GM21447 (cell line): ENCODE results near the gene PRX.
"Not testable (repeated sequence)": the region's sequence is repeated elsewhere in the genome, so short reads cannot be mapped to it uniquely, and the experiment has no call there.

Experiments
- ATAC-seq: cut with Tn5 transposase; IDR thresholded peaks from one replicate; pipeline ENCODE4 v1.9.1; 2021; ENCODE audit not compliant: unreplicated experiment

Gene PRX

GRCh38 chr19:40392894-40393517, 20.2 kb downstream of the PRX start:
- no peak for ATAC-seq

- no peak for ATAC-seq
These were observed 21.1 kb downstream of the PRX start for GRCh38 chr19:40392123-40392522.

GRCh38 chr19:40390084-40390742, 23.0 kb downstream of the PRX start, which contains the start of gene HIPK4:
Gene HIPK4 (minus strand): TSS chr19:40390181. CDS start chr19:40389902, 279 bp downstream.
- no peak for ATAC-seq

- ATAC-seq: no peak
These were observed 23.6 kb downstream of the PRX start for GRCh38 chr19:40389404-40390083.

- ATAC-seq: no peak
These were observed 24.7 kb downstream of the PRX start for GRCh38 chr19:40388481-40388880.

GRCh38 chr19:40387155-40387554, 26.0 kb downstream of the PRX start:
- ATAC-seq: no peak

GRCh38 chr19:40383668-40384248, 29.4 kb downstream of the PRX start:
- no peak for ATAC-seq

GRCh38 chr19:40381321-40381720, 31.9 kb downstream of the PRX start:
- no peak for ATAC-seq

GRCh38 chr19:40380199-40381037, 32.8 kb downstream of the PRX start:
- ATAC-seq: no peak

- ATAC-seq: no peak
These were observed 33.6 kb downstream of the PRX start for GRCh38 chr19:40379446-40380198.

GRCh38 chr19:40378509-40378908, 34.7 kb downstream of the PRX start:
- ATAC-seq: no peak

- ATAC-seq: no peak
These were observed 35.2 kb downstream of the PRX start for GRCh38 chr19:40377876-40378385.

- no peak for ATAC-seq
These were observed 36.8 kb downstream of the PRX start for GRCh38 chr19:40376286-40376862.

- ATAC-seq: no peak
These were observed 39.1 kb downstream of the PRX start for GRCh38 chr19:40374084-40374483.

- no peak for ATAC-seq
These were observed 41.4 kb downstream of the PRX start for GRCh38 chr19:40371802-40372122.

GRCh38 chr19:40370997-40371801, 42.0 kb downstream of the PRX start:
- ATAC-seq: no peak

- ATAC-seq: not testable (repeated sequence)
These were observed 42.9 kb downstream of the PRX start for GRCh38 chr19:40370253-40370652.

GRCh38 chr19:40369797-40370196, 43.4 kb downstream of the PRX start:
- no peak for ATAC-seq
